SK-N-DZ (cell line): Measurements from ENCODE around the gene YRDC.

Source experiments
- DNase-seq: peaks from one replicate; pipeline ENCODE4 v3.0.0-alpha.2; 2015; ENCODE audit warnings: low spot score

YRDC gene

GRCh38 chr1:37822906-37823815 is 15.2 kb upstream of the YRDC start:
- DNase-seq: no peak

- DNase-seq: no peak
These were observed 13.5 kb upstream of the YRDC start for GRCh38 chr1:37821481-37821880.

- no peak for DNase-seq
These were observed 9.5 kb upstream of the YRDC start for GRCh38 chr1:37817481-37817880.

GRCh38 chr1:37814252-37814651 is 6.2 kb upstream of the YRDC start:
- DNase-seq: no peak

GRCh38 chr1:37813529-37814145 is 5.6 kb upstream of the YRDC start:
- no peak for DNase-seq

- DNase-seq: peak; percentile 72
These were observed 3.1 kb upstream of the YRDC start for GRCh38 chr1:37811027-37811655.

GRCh38 chr1:37809942-37810341 is 1.9 kb upstream of the YRDC start:
- DNase-seq: no peak

GRCh38 chr1:37808369-37809319 is 636 bp upstream of the YRDC start:
- peak; percentile 70 for DNase-seq

- DNase-seq: no peak
These were observed 821 bp downstream of the YRDC start for GRCh38 chr1:37807220-37807554.

GRCh38 chr1:37802439-37802838 is 5.6 kb downstream of the YRDC start:
- no peak for DNase-seq

GRCh38 chr1:37797750-37798345 is 10.2 kb downstream of the YRDC start:
- no peak for DNase-seq

GRCh38 chr1:37795340-37796125 is 12.5 kb downstream of the YRDC start:
- DNase-seq: peak; percentile 27

- peak; percentile 24 for DNase-seq
These were observed 13.4 kb downstream of the YRDC start for GRCh38 chr1:37794372-37795339.

GRCh38 chr1:37793773-37794371 is 14.1 kb downstream of the YRDC start, which contains the start of gene MANEAL:
Gene MANEAL (plus strand): TSS chr1:37793847. CDS start chr1:37794183, 336 bp downstream.
- DNase-seq: peak; percentile 59

- DNase-seq: no peak
These were observed 14.9 kb downstream of the YRDC start for GRCh38 chr1:37792943-37793686.

- DNase-seq: no peak
These were observed 25.5 kb downstream of the YRDC start for GRCh38 chr1:37782491-37782890.

- no peak for DNase-seq
These were observed 29.4 kb downstream of the YRDC start for GRCh38 chr1:37778654-37779053.
